ENCODE data around the gene FARP1. TPM values are rescaled to one million over a fixed set of nuclear protein-coding genes. Genes with fewer than 3 reads are reported as not detected.

Gene FARP1
- total and polyA plus RNA-seq, 2 of the 8 experiments (the other 6 are each of a cell fraction or from before 2014, with no cell fraction given) = 24.7 to 104 TPM

GRCh38 chr13:98175043-98175442, 32.1 kb downstream of the FARP1 start:
- H2BK5ac ChIP-seq (ENCODE audit: low read depth, low read length) = no peak overlapping the region
- H3K4me3 ChIP-seq (ENCODE audit: extremely low read depth in 1 of 4, insufficient read depth in 2 of 4, low read depth in 3 of 4, low read length in 4 of 4) = no peak overlapping the region
- no peak overlapping the region for H4K91ac ChIP-seq (replicated peaks; ENCODE audit: insufficient read length, low read length)
- no peak overlapping the region for H4K8ac ChIP-seq (ENCODE audit: extremely low read depth, insufficient read depth, low read length)
- H3K4me2 ChIP-seq (ENCODE audit: insufficient read depth in 1 of 2, low read depth in 2 of 2, low read length in 2 of 2) = no peak overlapping the region
- no peaks in the 10 kb centered on the region for H3K23me2 ChIP-seq (ENCODE audit: low read depth, low read length)
- H3K4ac ChIP-seq (replicated peaks; ENCODE audit: insufficient read length, low read depth, low read length) = no peak overlapping the region
- no peak overlapping the region for H2AK5ac ChIP-seq (ENCODE audit: low read depth, low read length)
- H3K27me3 ChIP-seq (replicated peaks in 1 of 4; ENCODE audit: control insufficient read depth in 3 of 4, extremely low read depth in 1 of 4, insufficient read depth in 3 of 4, low read length in 3 of 4) = no peaks in the 10 kb centered on the region
- H3K23ac ChIP-seq (ENCODE audit: insufficient read length) = no peak overlapping the region
- CTCF ChIA-PET (ENCODE audit: partially characterized antibody) = interaction anchor here (1.3 kb wide), 1 partner anchor 57 kb away, joined by 3 read pairs; no protein-coding TSS in a partner anchor
- no peak overlapping the region for H3K56ac ChIP-seq (replicated peaks; ENCODE audit: insufficient read length, low read depth, low read length)
- H3K4me1 ChIP-seq (replicated peaks in 1 of 4; ENCODE audit: control insufficient read depth in 3 of 4, insufficient read depth in 4 of 4, low read length in 3 of 4) = peaks cover 12 to 26% (median 19%) of the 10 kb centered on the region in 4 experiments
- TF ChIP-seq CBX8 (IDR thresholded peaks at IDR 0.05; ENCODE audit: borderline replicate concordance, low read depth, low read length) (no peak), JUND (IDR thresholded peaks at IDR 0.05; ENCODE audit: low read length) (no peak), SAP30 (IDR thresholded peaks at IDR 0.05; ENCODE audit: insufficient read depth, insufficient replicate concordance, low read length) (no peak), KDM1A (IDR thresholded peaks at IDR 0.05; ENCODE audit: borderline replicate concordance, low read length) (0 out of 2 replicates have a peak, but pooled peaks have one; percentile 1), HDAC6 (IDR thresholded peaks at IDR 0.05; ENCODE audit: low read depth, low read length) (no peak)
- no peak overlapping the region for H2BK12ac ChIP-seq (ENCODE audit: low read depth, low read length)
- DNase-seq (ENCODE audit: low read depth in 1 of 2, low spot score in 2 of 2) (no peak), FAIRE-seq (no peak)
- peaks cover 7% of the 10 kb centered on the region; the same call in 1 of the 2 replicates for H3K79me1 ChIP-seq (ENCODE audit: low read depth, low read length)
- POLR2A ChIA-PET (ENCODE audit: partially characterized antibody) = interaction anchor here (0.6 kb wide), 1 partner anchor 100 kb away, joined by 3 read pairs; no protein-coding TSS in a partner anchor
- 89% methylated on average over 3 of the region's 3 CpGs; no CpG with 5 or more reads in 1 of the 2 experiments for WGBS, 2 experiments (ENCODE audit: extremely low coverage in 1 of 2, insufficient coverage in 1 of 2, insufficient read length in 1 of 2, insufficient replicate concordance in 2 of 2, low coverage in 1 of 2, low lambda C conversion rate in 2 of 2, missing lambda C conversion rate in 1 of 2)
- no peak overlapping the region for H4K5ac ChIP-seq (ENCODE audit: insufficient read length, low read depth, low read length)
- no peak overlapping the region for H3K9ac ChIP-seq (replicated peaks in 1 of 4; ENCODE audit: extremely low read depth in 1 of 4, low read depth in 3 of 4, low read length in 3 of 4)
- peaks cover 0 to 66% of the 10 kb centered on the region in 2 experiments; a peak in 3 of 4 replicates for H3K79me2 ChIP-seq (ENCODE audit: control insufficient read depth in 1 of 2, insufficient read depth in 2 of 2, low read length in 2 of 2)
- H3K14ac ChIP-seq (ENCODE audit: insufficient read length) = no peak overlapping the region
- no peak overlapping the region for H2AFZ ChIP-seq (ENCODE audit: low read length)
- peaks cover 0 to 3% (median 1%) of the 10 kb centered on the region in 4 experiments; a peak in 2 of 8 replicates for H3K36me3 ChIP-seq (ENCODE audit: control insufficient read depth in 2 of 4, insufficient read depth in 4 of 4, low read length in 3 of 4)
- H2BK120ac ChIP-seq (replicated peaks; ENCODE audit: low read depth, low read length) = no peak overlapping the region
- no peak overlapping the region for H3K18ac ChIP-seq (ENCODE audit: extremely low read depth, low read length)
- no peak overlapping the region for H2BK20ac ChIP-seq (ENCODE audit: low read length)
- H3K9me3 ChIP-seq (ENCODE audit: insufficient read depth in 2 of 2, low read depth in 1 of 2, low read length in 1 of 2) = no peaks in the 10 kb centered on the region
- no peak overlapping the region for H2BK15ac ChIP-seq (ENCODE audit: low read length)
- no peak overlapping the region for H3K27ac ChIP-seq (ENCODE audit: low read depth, low read length)
- peaks cover 2 to 4% of the 10 kb centered on the region in 2 experiments for H4K20me1 ChIP-seq (replicated peaks in 1 of 2; ENCODE audit: control insufficient read depth in 1 of 2, insufficient read depth in 2 of 2, low read length in 2 of 2)

All from H1 (cell line).